Cardiac muscle cell (in vitro differentiated cells and primary cell): ENCODE results near the gene CSF1. TPM values are rescaled to one million over a fixed set of nuclear protein-coding genes. Genes with fewer than 3 reads are reported as not detected.

ENCODE experiments used
- DNase-seq, 2 donors: peaks; one replicate each; pipeline versions ENCODE4 v3.0.0 to v3.0.0-alpha.2; 2010 to 2017; ENCODE audit warnings: low read depth in 1 of 2, low spot score in 1 of 2
- H3K27ac ChIP-seq: fragments of 200-600 bp; sonication (generic); 2 replicates; pipeline ENCODE4 v1.5.1; 2016
- H3K27me3 ChIP-seq: fragments of 200-600 bp; sonication (generic); 2 replicates; pipeline ENCODE4 v1.6.0; 2016; ENCODE audit warnings: control low read depth
- H3K36me3 ChIP-seq: fragments of 200-600 bp; sonication (generic); 2 replicates; pipeline ENCODE4 v1.5.1; 2016; ENCODE audit warnings: control low read depth
- H3K4me1 ChIP-seq: fragments of 200-600 bp; sonication (generic); 2 replicates; pipeline ENCODE4 v1.8.1; 2017; ENCODE audit warnings: low read depth, mild to moderate bottlenecking, mixed run types
- H3K4me3 ChIP-seq: fragments of 200-600 bp; sonication (generic); 2 replicates; pipeline ENCODE4 v1.5.1; 2016; ENCODE audit warnings: mild to moderate bottlenecking
- H3K9me3 ChIP-seq: fragments of 200-600 bp; sonication (generic); 2 replicates; pipeline ENCODE4 v1.5.1; 2017; ENCODE audit warnings: low read depth, mild to moderate bottlenecking, control low read depth
- polyA plus RNA-seq: library from polyadenylated mRNA; unstranded; fragments of >200 nt; fragmentation: Nextera tagmentation; extraction: Ambion mirVana; gene quantifications from 2 replicates; pipeline ENCODE4 v1.2.1, GENCODE V29; 2016
- total RNA-seq: library from RNA; depleted of rRNA; stranded (reverse); fragments of >200 nt; gene quantifications from 2 replicates; pipeline ENCODE4 v1.2.3, GENCODE V29; 2016
- TF ChIP-seq, protein P1 (sequence below): IDR thresholded peaks from 2 replicates; pipeline ENCODE4 v1.5.1; 2012; ENCODE audit warnings: low read depth, mild to moderate bottlenecking, low read length

CSF1 gene
- total and polyA plus RNA-seq, 2 experiments from 2014 or later: 4.9 to 5.7 TPM

DNA sequence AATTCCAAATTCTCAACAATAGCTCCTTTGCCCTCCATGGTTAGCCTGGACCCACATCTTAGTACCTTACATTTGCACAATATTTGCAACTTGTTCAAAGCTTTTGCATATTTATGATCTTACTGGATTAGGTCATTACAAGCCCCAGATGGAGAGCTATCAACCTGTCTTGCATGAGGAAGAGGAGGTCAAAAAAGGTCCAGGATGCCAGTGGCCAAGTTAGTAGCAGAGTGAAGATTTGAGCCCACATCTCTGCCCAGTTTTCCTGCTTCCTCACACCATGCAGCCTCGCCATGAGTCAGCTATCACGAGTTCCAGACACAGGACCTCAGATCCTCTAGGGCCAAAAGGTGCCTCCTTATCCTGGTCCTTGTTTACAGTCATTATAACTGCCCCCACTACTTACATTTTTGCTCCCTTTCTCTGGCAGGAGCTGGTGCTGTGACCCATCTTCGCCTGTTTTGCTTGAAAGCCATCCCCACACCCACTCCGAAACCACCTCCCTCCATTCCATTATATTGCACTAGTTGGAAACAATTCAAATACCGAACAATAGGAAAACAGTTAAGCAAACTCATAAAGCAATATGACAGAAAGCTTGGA, 68.9 kb downstream of the CSF1 start:
- peak in 1 of 2 donors; percentile 70 for DNase-seq
- H3K4me1 ChIP-seq: no peaks in the 10 kb centered on the region
- H3K36me3 ChIP-seq: no peaks in the 10 kb centered on the region
- no peak overlapping the region for H3K4me3 ChIP-seq
- no peaks in the 10 kb centered on the region for H3K27me3 ChIP-seq
- no peaks in the 10 kb centered on the region for H3K9me3 ChIP-seq
- TF ChIP-seq, protein P1, sequence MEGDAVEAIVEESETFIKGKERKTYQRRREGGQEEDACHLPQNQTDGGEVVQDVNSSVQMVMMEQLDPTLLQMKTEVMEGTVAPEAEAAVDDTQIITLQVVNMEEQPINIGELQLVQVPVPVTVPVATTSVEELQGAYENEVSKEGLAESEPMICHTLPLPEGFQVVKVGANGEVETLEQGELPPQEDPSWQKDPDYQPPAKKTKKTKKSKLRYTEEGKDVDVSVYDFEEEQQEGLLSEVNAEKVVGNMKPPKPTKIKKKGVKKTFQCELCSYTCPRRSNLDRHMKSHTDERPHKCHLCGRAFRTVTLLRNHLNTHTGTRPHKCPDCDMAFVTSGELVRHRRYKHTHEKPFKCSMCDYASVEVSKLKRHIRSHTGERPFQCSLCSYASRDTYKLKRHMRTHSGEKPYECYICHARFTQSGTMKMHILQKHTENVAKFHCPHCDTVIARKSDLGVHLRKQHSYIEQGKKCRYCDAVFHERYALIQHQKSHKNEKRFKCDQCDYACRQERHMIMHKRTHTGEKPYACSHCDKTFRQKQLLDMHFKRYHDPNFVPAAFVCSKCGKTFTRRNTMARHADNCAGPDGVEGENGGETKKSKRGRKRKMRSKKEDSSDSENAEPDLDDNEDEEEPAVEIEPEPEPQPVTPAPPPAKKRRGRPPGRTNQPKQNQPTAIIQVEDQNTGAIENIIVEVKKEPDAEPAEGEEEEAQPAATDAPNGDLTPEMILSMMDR: no peak
- H3K27ac ChIP-seq: no peak overlapping the region

Other genes starting within 250 kb of the CSF1 start
- 55.2 and 78.5 TPM in 2 replicates for gene GSTM2, start 242.8 kb upstream of the CSF1 start, total RNA-seq
- 117 and 164 TPM in 2 replicates for gene GSTM2, start 242.8 kb upstream of the CSF1 start, polyA plus RNA-seq
- gene GSTM1, start 223.0 kb upstream of the CSF1 start, total RNA-seq: 5.5 and 14.1 TPM in 2 replicates
- gene GSTM1, start 223.0 kb upstream of the CSF1 start, polyA plus RNA-seq: 10.7 and 33.1 TPM in 2 replicates
- 0.21 TPM in 1 of 2 replicates, not detected in the other for gene GSTM5, start 198.6 kb upstream of the CSF1 start, total RNA-seq
- not detected in 2 replicates for gene GSTM5, start 198.6 kb upstream of the CSF1 start, polyA plus RNA-seq
- 46.9 and 65.8 TPM in 2 replicates for gene GSTM3, start 169.8 kb upstream of the CSF1 start, total RNA-seq
- gene GSTM3, start 169.8 kb upstream of the CSF1 start, polyA plus RNA-seq: 139 and 167 TPM in 2 replicates
- gene EPS8L3, start 146.9 kb upstream of the CSF1 start, total RNA-seq: not detected in 2 replicates
- gene EPS8L3, start 146.9 kb upstream of the CSF1 start, polyA plus RNA-seq: 0.28 TPM in 1 of 2 replicates, not detected in the other
- gene AHCYL1, start 73.9 kb downstream of the CSF1 start, total RNA-seq: 34.2 and 49.0 TPM in 2 replicates
- 82.7 and 106 TPM in 2 replicates for gene AHCYL1, start 73.9 kb downstream of the CSF1 start, polyA plus RNA-seq
- 70.9 and 78.3 TPM in 2 replicates for gene STRIP1, start 123.8 kb downstream of the CSF1 start, total RNA-seq
- 40.2 and 57.8 TPM in 2 replicates for gene STRIP1, start 123.8 kb downstream of the CSF1 start, polyA plus RNA-seq
- 0.11 and 1.1 TPM in 2 replicates for gene ALX3, start 159.8 kb downstream of the CSF1 start, total RNA-seq
- not detected in 2 replicates for gene ALX3, start 159.8 kb downstream of the CSF1 start, polyA plus RNA-seq
- 0.09 TPM in 1 of 2 replicates, not detected in the other for gene UBL4B, start 201.6 kb downstream of the CSF1 start, total RNA-seq
- not detected in 2 replicates for gene UBL4B, start 201.6 kb downstream of the CSF1 start, polyA plus RNA-seq
- gene SLC6A17, start 239.6 kb downstream of the CSF1 start, total RNA-seq: 0.06 and 0.14 TPM in 2 replicates
- gene SLC6A17, start 239.6 kb downstream of the CSF1 start, polyA plus RNA-seq: not detected in 2 replicates